GM18517 (cell line): ENCODE results near the gene LRRC26.
A peak's percentile ranks its signal among the peaks of the same experiment; 100 is the strongest.

Experiments
- ATAC-seq: cut with Tn5 transposase; IDR thresholded peaks from one replicate; pipeline ENCODE4 v1.9.1; 2021; ENCODE audit warnings: mild to moderate bottlenecking, moderate library complexity; ENCODE audit not compliant: unreplicated experiment

The LRRC26 gene

GRCh38 chr9:137169896-137170358, at the start of gene LRRC26:
Gene LRRC26, minus strand, starts transcription at chr9:137170051. Its CDS starts 108 bp downstream, at chr9:137169943.
- ATAC-seq = no peak

- no peak for ATAC-seq
Observed at GRCh38 chr9:137218754-137219271, 49.0 kb upstream of the LRRC26 start.

GRCh38 chr9:137218212-137218753, 48.4 kb upstream of the LRRC26 start:
- ATAC-seq = no peak

- no peak for ATAC-seq
Observed at GRCh38 chr9:137217276-137218211, 47.7 kb upstream of the LRRC26 start.

- ATAC-seq = no peak
Observed at GRCh38 chr9:137216188-137216965, 46.5 kb upstream of the LRRC26 start.

- ATAC-seq = no peak
Observed at GRCh38 chr9:137215196-137215986, 45.5 kb upstream of the LRRC26 start.

- no peak for ATAC-seq
Observed at GRCh38 chr9:137214620-137215019, 44.8 kb upstream of the LRRC26 start.

- ATAC-seq = no peak
Observed at GRCh38 chr9:137213160-137214060, 43.6 kb upstream of the LRRC26 start.

GRCh38 chr9:137212520-137212919, 42.7 kb upstream of the LRRC26 start:
- no peak for ATAC-seq

GRCh38 chr9:137211532-137211931, 41.7 kb upstream of the LRRC26 start:
- no peak for ATAC-seq

GRCh38 chr9:137206602-137207001, 36.8 kb upstream of the LRRC26 start:
- no peak for ATAC-seq

GRCh38 chr9:137205126-137206069, 35.5 kb upstream of the LRRC26 start, which contains the start of the genes NDOR1 and TMEM203:
Gene NDOR1, plus strand, starts transcription at chr9:137205700. Its CDS starts 78 bp downstream, at chr9:137205778.
Gene TMEM203, minus strand, starts transcription at chr9:137205648. Its CDS starts 234 bp downstream, at chr9:137205414.
- no peak for ATAC-seq

- no peak for ATAC-seq
Observed at GRCh38 chr9:137204731-137205125, 34.9 kb upstream of the LRRC26 start.

GRCh38 chr9:137202966-137203365, 33.1 kb upstream of the LRRC26 start:
- no peak for ATAC-seq

- no peak for ATAC-seq
Observed at GRCh38 chr9:137201205-137201868, 31.5 kb upstream of the LRRC26 start.

- peak; percentile 87 for ATAC-seq
Observed at GRCh38 chr9:137200311-137201204, 30.7 kb upstream of the LRRC26 start, which contains the start of gene TPRN. Gene TPRN, minus strand, starts transcription at chr9:137200741. Its CDS starts 30 bp downstream, at chr9:137200711.
